ENCODE measurements around the gene CDC37. TPM values are rescaled to one million over a fixed set of nuclear protein-coding genes. Genes with fewer than 3 reads are reported as not detected.
A peak's percentile ranks its signal among the peaks of the same experiment; 100 is the strongest.

The CDC37 gene
- total RNA-seq, 1 donor from 2014 or later = 142 TPM

- no peaks in the 10 kb centered on the region for H3K9me3 ChIP-seq (ENCODE audit: low read depth)
- no peak overlapping the region for H3K9ac ChIP-seq
- Mint-ChIP-seq H3K27ac (no peak overlapping the region), H3K9me3 (peaks cover 4% of the 10 kb centered on the region), H3K27me3 (ENCODE audit: insufficient read depth, low read depth) (peaks cover 55% of the 10 kb centered on the region), H3K36me3 (no peaks in the 10 kb centered on the region), H3K4me1 (peaks cover 12% of the 10 kb centered on the region), H3K4me3 (peak overlapping the region; percentile 46)
- no peak for DNase-seq (ENCODE audit: low spot score)
- peaks cover 6% of the 10 kb centered on the region for H3K4me1 ChIP-seq
- H3K4me2 ChIP-seq = peak overlapping the region; percentile 73
- H3K79me2 ChIP-seq (ENCODE audit: low read depth) = no peaks in the 10 kb centered on the region
- no peak for TF ChIP-seq EZH2phosphoT487 (IDR thresholded peaks at IDR 0.05)
- no peak for TF ChIP-seq EZH2 (IDR thresholded peaks at IDR 0.05)
- TF ChIP-seq CTCF (IDR thresholded peaks at IDR 0.05) = no peak
- peaks cover 8% of the 10 kb centered on the region for H4K20me1 ChIP-seq (ENCODE audit: low read depth)
- H3K27me3 ChIP-seq = peaks cover 61% of the 10 kb centered on the region
- no peak overlapping the region for H3K27ac ChIP-seq
- H3F3A ChIP-seq (ENCODE audit: low read depth) = peaks cover 25% of the 10 kb centered on the region
- H2AFZ ChIP-seq (replicated peaks) = no peak overlapping the region
- H3K4me3 ChIP-seq = no peak overlapping the region
- no peaks in the 10 kb centered on the region for H3K36me3 ChIP-seq
Observed at GRCh38 chr19:10432736-10433130, 29.4 kb upstream of the CDC37 start.

DNA sequence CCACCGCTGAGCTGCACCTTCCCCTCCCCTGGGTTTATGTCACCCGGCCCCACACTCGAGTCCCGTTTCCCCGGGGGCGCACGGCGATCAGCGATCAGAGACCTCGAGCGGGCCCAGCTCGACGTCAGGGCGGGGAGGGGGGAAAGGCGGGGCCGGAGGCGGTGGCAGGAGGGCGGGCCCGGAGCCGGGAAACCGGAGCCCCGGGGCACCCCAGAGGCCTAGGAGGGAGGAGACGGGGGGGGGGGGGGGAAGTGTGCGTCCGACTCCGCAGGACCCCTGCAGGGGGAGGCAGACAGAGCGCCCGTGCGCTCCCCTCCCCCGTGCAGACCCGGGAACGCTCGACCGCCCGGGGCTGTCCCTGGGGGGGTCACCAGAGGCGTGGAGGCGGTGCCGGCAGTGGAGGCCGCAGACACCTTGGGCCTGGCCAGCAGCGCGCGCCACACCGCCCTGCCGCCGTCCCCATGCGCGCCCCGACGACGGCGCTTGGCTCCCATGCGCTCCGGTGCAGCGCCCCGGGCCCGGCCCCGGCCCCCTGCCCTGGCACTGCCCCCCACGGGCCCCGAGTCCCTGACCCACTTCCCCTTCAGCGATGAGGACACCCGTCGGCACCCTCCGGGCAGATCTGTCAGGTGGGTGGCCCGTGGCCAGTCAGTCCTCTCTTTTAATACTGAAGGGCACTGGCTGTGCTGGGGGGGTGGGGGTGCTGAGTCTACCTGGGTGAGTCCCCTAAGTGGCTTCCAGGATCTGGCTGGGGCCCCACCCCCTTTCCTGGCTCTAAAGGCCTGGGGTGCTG is 28.8 kb upstream of the CDC37 start:
- Histone ChIP-seq H3F3A (ENCODE audit: low read depth) (peaks cover 25% of the 10 kb centered on the region), H2AFZ (replicated peaks) (no peak overlapping the region), H3K9me3 (ENCODE audit: low read depth) (no peaks in the 10 kb centered on the region), H3K4me2 (peak overlapping the region; percentile 73), H3K4me1 (peaks cover 6% of the 10 kb centered on the region), H3K36me3 (no peaks in the 10 kb centered on the region), H4K20me1 (ENCODE audit: low read depth) (peaks cover 8% of the 10 kb centered on the region), H3K9ac (no peak overlapping the region), H3K4me3 (peak overlapping the region; percentile 40), H3K27ac (no peak overlapping the region), H3K27me3 (peaks cover 67% of the 10 kb centered on the region), H3K79me2 (ENCODE audit: low read depth) (no peaks in the 10 kb centered on the region)
- peaks cover 60% of the 10 kb centered on the region for H3K27me3 Mint-ChIP-seq (ENCODE audit: insufficient read depth, low read depth)
- H3K4me1 Mint-ChIP-seq = peaks cover 12% of the 10 kb centered on the region
- TF ChIP-seq EZH2 (IDR thresholded peaks at IDR 0.05) (peak; percentile 25), CTCF (IDR thresholded peaks at IDR 0.05) (no peak), EZH2phosphoT487 (IDR thresholded peaks at IDR 0.05) (no peak)
- peaks cover 4% of the 10 kb centered on the region for H3K9me3 Mint-ChIP-seq
- DNase-seq (ENCODE audit: low spot score) = peak; percentile 73
- H3K4me3 Mint-ChIP-seq = peak overlapping the region; percentile 76
- no peak overlapping the region for H3K27ac Mint-ChIP-seq
- no peaks in the 10 kb centered on the region for H3K36me3 Mint-ChIP-seq

- peaks cover 6% of the 10 kb centered on the region for H3K4me1 ChIP-seq
- peak overlapping the region; percentile 40 for H3K4me3 ChIP-seq
- DNase-seq (ENCODE audit: low spot score) = no peak
- peaks cover 25% of the 10 kb centered on the region for H3F3A ChIP-seq (ENCODE audit: low read depth)
- H3K27ac ChIP-seq = no peak overlapping the region
- H3K36me3 Mint-ChIP-seq = no peaks in the 10 kb centered on the region
- H3K27me3 Mint-ChIP-seq (ENCODE audit: insufficient read depth, low read depth) = peaks cover 66% of the 10 kb centered on the region
- H3K4me3 Mint-ChIP-seq = peak overlapping the region; percentile 76
- H3K27ac Mint-ChIP-seq = peak overlapping the region; percentile 69
- H3K27me3 ChIP-seq = peaks cover 75% of the 10 kb centered on the region
- peak overlapping the region; percentile 73 for H3K4me2 ChIP-seq
- H3K4me1 Mint-ChIP-seq = peaks cover 12% of the 10 kb centered on the region
- no peaks in the 10 kb centered on the region for H3K9me3 ChIP-seq (ENCODE audit: low read depth)
- no peaks in the 10 kb centered on the region for H3K36me3 ChIP-seq
- no peaks in the 10 kb centered on the region for H3K79me2 ChIP-seq (ENCODE audit: low read depth)
- H3K9me3 Mint-ChIP-seq = peaks cover 4% of the 10 kb centered on the region
- H2AFZ ChIP-seq (replicated peaks) = no peak overlapping the region
- H3K9ac ChIP-seq = no peak overlapping the region
- TF ChIP-seq EZH2phosphoT487 (IDR thresholded peaks at IDR 0.05) (peak; percentile 75), EZH2 (IDR thresholded peaks at IDR 0.05) (peak; percentile 88), CTCF (IDR thresholded peaks at IDR 0.05) (no peak)
- H4K20me1 ChIP-seq (ENCODE audit: low read depth) = peaks cover 8% of the 10 kb centered on the region
Observed at GRCh38 chr19:10431254-10431942, 28.1 kb upstream of the CDC37 start.

Data from neural progenitor cell (in vitro differentiated cells).